GM21576 (cell line): Measurements from ENCODE around the gene COL20A1.

Experiments
- ATAC-seq: cut with Tn5 transposase; IDR thresholded peaks from one replicate; pipeline ENCODE4 v1.9.1; 2021; ENCODE audit warnings: mild to moderate bottlenecking, moderate library complexity; ENCODE audit not compliant: unreplicated experiment

Gene COL20A1

GRCh38 chr20:63318391-63319163, 25.6 kb downstream of the COL20A1 start:
- no peak for ATAC-seq

GRCh38 chr20:63319164-63320040, 26.4 kb downstream of the COL20A1 start:
- ATAC-seq, result no peak

DNA sequence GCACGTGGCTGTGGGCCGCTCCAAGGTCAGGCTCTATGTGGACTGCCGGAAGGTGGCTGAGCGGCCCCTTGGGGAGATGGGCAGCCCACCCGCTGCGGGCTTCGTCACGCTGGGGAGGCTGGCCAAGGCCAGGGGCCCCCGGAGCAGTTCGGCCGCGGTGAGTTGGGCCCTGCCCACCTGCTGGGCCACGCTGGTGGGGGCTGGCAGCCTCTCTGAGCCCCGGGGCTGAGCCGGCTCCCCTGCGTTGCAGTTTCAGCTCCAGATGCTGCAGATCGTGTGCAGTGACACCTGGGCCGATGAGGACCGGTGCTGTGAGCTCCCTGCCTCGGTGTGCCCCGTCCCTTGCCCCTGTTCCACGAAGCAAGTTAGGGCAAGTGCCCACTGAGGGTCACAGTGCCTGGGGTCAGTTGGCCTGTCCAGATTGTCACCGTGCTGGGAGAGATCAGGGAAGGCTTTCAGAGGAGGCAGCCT, 27.1 kb downstream of the COL20A1 start:
- no peak for ATAC-seq

- no peak for ATAC-seq
Measured at GRCh38 chr20:63320616-63321147, 27.7 kb downstream of the COL20A1 start.

GRCh38 chr20:63321148-63321831, 28.3 kb downstream of the COL20A1 start:
- ATAC-seq, result no peak

- no peak for ATAC-seq
Measured at GRCh38 chr20:63322146-63322932, 29.4 kb downstream of the COL20A1 start.

- ATAC-seq, result no peak
Measured at GRCh38 chr20:63322933-63323273, 29.9 kb downstream of the COL20A1 start.

DNA sequence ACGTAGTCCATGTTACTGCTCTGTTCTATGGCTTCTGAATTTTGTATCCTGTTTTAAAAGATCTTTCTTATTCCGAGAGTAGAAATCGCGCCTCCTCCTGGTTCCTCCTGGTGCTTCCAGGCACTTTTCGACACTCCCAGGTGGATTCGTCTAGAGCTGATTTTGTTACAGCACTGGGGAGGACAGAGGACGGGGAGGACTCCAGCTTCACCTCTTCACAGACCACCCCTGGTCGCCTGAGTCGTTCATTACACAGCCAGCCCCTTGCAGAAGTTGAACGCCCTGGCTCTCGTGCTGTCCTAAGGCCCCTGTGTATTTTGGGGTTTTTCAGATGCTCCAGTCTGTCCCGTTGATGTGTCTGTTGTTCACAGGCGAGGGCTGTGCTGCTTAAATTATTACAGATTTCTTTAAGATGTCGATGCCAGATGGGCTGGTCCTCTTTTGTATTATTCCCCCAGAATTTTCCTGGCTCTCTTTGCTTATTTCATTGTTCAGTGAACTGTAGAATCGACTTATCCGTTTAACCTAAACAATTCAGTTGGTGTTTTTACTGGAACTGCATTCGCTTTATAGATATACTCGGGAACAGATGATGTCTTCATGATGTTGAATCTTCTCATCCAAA, 30.5 kb downstream of the COL20A1 start:
- ATAC-seq, result no peak

GRCh38 chr20:63325021-63325471, 32.1 kb downstream of the COL20A1 start:
- ATAC-seq, result no peak

- no peak for ATAC-seq
Measured at GRCh38 chr20:63325554-63326313, 32.7 kb downstream of the COL20A1 start.

GRCh38 chr20:63326314-63327230, 33.6 kb downstream of the COL20A1 start:
- no peak for ATAC-seq

DNA sequence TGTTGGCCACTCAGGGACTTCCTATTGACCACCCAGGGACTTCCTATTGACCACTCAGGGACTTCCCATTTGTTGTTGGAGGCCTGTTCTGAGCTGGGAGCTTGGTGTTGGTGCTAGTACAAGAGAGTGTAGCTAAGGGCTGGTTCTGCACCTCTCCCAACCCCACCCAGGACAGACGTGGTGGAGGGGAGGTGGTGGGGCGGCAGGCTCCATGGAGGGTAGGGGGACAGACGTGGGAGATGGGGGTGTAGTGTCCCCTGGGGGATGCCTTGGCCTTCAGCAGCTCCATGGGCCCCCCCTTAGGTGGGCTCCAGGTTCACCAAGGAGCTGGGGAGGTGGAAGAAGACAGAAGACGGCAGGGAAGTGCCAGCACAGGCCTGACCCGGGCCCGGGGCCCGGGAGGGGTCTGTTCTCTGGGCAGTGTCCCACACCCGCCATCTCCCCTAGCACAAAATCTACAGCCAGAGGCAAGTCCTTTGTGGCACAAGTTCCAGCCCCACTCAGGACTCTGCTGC, 34.3 kb downstream of the COL20A1 start:
- no peak for ATAC-seq

GRCh38 chr20:63328026-63328700, 35.2 kb downstream of the COL20A1 start:
- no peak for ATAC-seq

DNA sequence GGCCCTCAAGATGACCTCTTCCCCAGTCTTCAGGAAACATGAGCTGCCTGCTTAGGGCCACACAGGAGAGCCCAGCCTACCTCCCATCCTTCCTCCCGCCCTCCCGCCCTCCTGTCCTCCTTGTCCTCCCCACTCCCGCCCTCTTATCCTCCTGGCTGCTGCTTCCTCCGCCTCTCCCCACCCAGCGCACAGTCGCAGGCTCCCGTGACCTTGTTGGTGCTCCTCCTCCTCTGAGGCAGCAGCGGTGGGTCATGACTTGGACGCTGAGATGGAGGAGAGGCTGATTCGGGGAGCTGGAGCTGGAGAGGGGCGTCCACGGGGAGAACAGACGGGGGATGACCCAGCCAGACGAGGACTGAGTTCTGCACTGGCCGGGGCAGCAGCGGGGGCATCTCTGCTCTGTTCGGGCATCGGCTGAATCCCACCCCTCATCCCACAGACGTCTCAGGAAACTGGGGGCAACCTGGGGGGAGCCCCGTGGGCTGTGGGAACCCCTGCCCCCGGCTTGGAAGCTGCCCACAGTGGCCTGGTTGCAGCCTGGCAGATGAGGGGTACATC, 35.8 kb downstream of the COL20A1 start:
- ATAC-seq, result no peak

DNA sequence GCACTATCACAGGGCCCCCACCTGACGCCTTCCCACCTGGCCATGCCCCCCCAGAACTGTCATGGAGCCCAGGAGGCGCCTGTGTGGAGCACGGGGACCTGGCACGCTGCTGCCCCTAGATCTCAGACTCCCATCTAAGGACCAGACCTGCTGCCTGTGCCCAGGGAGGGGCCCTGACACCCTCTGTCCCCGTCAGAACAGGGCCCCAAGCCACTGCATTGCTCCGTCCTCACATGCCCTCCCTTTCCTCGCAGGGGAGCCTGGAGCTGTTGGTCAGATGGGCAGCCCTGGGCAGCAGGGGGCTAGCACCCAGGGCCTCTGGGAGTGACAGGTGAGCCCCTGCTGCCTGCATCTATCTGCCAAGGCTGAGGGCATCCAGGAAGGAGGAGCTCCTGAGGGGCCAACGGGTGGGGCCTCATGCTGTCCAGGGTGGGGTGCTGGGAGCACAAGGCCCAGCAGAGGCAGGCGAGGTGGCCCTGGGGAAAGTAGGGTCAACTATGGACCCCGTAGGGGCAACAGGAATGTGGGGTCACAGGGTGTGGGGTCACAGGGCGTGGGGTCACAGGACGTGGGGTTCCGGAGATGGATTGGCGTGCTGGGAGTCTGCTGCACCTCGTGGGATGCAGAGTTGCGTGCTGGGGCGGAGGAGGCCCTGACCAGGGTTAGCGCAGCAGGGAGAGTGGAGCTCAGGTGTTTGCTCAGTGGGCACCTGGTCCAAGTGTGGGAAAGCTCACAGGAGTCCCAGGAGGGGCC, 36.5 kb downstream of the COL20A1 start:
- ATAC-seq, result no peak

GRCh38 chr20:63330084-63330760, 37.2 kb downstream of the COL20A1 start:
- no peak for ATAC-seq
